Mucosa of rectum (tissue), 2 donors: ENCODE measurements around the gene TARDBP.

Experiments used
- H3K27ac ChIP-seq, 2 donors: one replicate each; pipeline ENCODE4 v1.7.0; 2013; ENCODE audit warnings: inconsistent platforms in 2 of 2, low read depth in 2 of 2, low read length in 2 of 2
- H3K27me3 ChIP-seq, 2 donors: one replicate each; pipeline ENCODE4 v1.7.0; 2013; ENCODE audit warnings: low read length in 2 of 2; ENCODE audit not compliant: control insufficient read depth in 2 of 2, insufficient read depth in 2 of 2
- H3K36me3 ChIP-seq, 2 donors: one replicate each; pipeline ENCODE4 v1.7.0; 2013; ENCODE audit warnings: low read length in 2 of 2; ENCODE audit not compliant: control insufficient read depth in 2 of 2, insufficient read depth in 2 of 2
- H3K4me1 ChIP-seq, 2 donors: one replicate each; pipeline ENCODE4 v1.7.0; 2013; ENCODE audit warnings: low read length in 2 of 2, mild to moderate bottlenecking in 1 of 2; ENCODE audit not compliant: control insufficient read depth in 2 of 2, insufficient read depth in 2 of 2
- H3K4me3 ChIP-seq, 2 donors: one replicate each; pipeline ENCODE4 v1.7.0; 2013; ENCODE audit warnings: low read length in 2 of 2
- H3K9ac ChIP-seq, 2 donors: one replicate each; pipeline ENCODE4 v1.7.0; 2013; ENCODE audit warnings: low read length in 2 of 2, low read depth in 1 of 2, mild to moderate bottlenecking in 1 of 2
- H3K9me3 ChIP-seq, 2 donors: one replicate each; pipeline ENCODE4 v1.7.0; 2013; ENCODE audit warnings: low read length in 2 of 2; ENCODE audit not compliant: control insufficient read depth in 2 of 2
- donor health status: healthy.
- donor health status: Normal muscosa, but diverticular disease.

Gene TARDBP

GRCh38 chr1:11051781-11052511 is 39.5 kb downstream of the TARDBP start:
- Histone ChIP-seq H3K4me3 (no peak overlapping the region), H3K4me1 (peaks cover 0 to 3% of the 10 kb centered on the region in 2 donors), H3K36me3 (peaks cover 0 to 8% of the 10 kb centered on the region in 2 donors), H3K27ac (no peak overlapping the region), H3K27me3 (no peaks in the 10 kb centered on the region), H3K9me3 (no peaks in the 10 kb centered on the region), H3K9ac (no peak overlapping the region)

GRCh38 chr1:11052839-11053757 is 40.6 kb downstream of the TARDBP start:
- Histone ChIP-seq H3K4me3 (no peak overlapping the region), H3K27ac (no peak overlapping the region), H3K9ac (no peak overlapping the region), H3K27me3 (no peaks in the 10 kb centered on the region), H3K4me1 (peaks cover 0 to 3% of the 10 kb centered on the region in 2 donors), H3K36me3 (peaks cover 3 to 8% of the 10 kb centered on the region in 2 donors), H3K9me3 (no peaks in the 10 kb centered on the region)

GRCh38 chr1:11053758-11054137 is 41.3 kb downstream of the TARDBP start:
- H3K36me3 ChIP-seq: peaks cover 3 to 8% of the 10 kb centered on the region in 2 donors
- no peak overlapping the region for H3K27ac ChIP-seq
- peaks cover 3 to 7% of the 10 kb centered on the region in 2 donors for H3K4me1 ChIP-seq
- no peak overlapping the region for H3K4me3 ChIP-seq
- H3K9ac ChIP-seq: no peak overlapping the region
- no peaks in the 10 kb centered on the region for H3K27me3 ChIP-seq
- no peaks in the 10 kb centered on the region for H3K9me3 ChIP-seq

GRCh38 chr1:11054181-11054580 is 41.7 kb downstream of the TARDBP start:
- H3K9ac ChIP-seq: no peak overlapping the region
- no peak overlapping the region for H3K27ac ChIP-seq
- H3K4me3 ChIP-seq: no peak overlapping the region
- H3K4me1 ChIP-seq: peaks cover 7 to 11% of the 10 kb centered on the region in 2 donors
- no peaks in the 10 kb centered on the region for H3K27me3 ChIP-seq
- no peaks in the 10 kb centered on the region for H3K9me3 ChIP-seq
- H3K36me3 ChIP-seq: peaks cover 3 to 8% of the 10 kb centered on the region in 2 donors

- Histone ChIP-seq H3K4me1 (peaks cover 8 to 12% of the 10 kb centered on the region in 2 donors), H3K36me3 (peaks cover 3 to 8% of the 10 kb centered on the region in 2 donors), H3K4me3 (no peak overlapping the region), H3K9me3 (no peaks in the 10 kb centered on the region), H3K9ac (no peak overlapping the region), H3K27ac (no peak overlapping the region), H3K27me3 (no peaks in the 10 kb centered on the region)
Measured at GRCh38 chr1:11054666-11055065, 42.2 kb downstream of the TARDBP start.

GRCh38 chr1:11055676-11056075 is 43.2 kb downstream of the TARDBP start:
- peaks cover 8 to 14% of the 10 kb centered on the region in 2 donors for H3K4me1 ChIP-seq
- H3K27me3 ChIP-seq: no peaks in the 10 kb centered on the region
- H3K9ac ChIP-seq: no peak overlapping the region
- no peak overlapping the region for H3K4me3 ChIP-seq
- H3K36me3 ChIP-seq: peaks cover 3 to 8% of the 10 kb centered on the region in 2 donors
- no peak overlapping the region for H3K27ac ChIP-seq
- H3K9me3 ChIP-seq: no peaks in the 10 kb centered on the region

- H3K9me3 ChIP-seq: no peaks in the 10 kb centered on the region
- peaks cover 8 to 17% of the 10 kb centered on the region in 2 donors for H3K4me1 ChIP-seq
- H3K36me3 ChIP-seq: peaks cover 3 to 8% of the 10 kb centered on the region in 2 donors
- H3K27ac ChIP-seq: no peak overlapping the region
- no peak overlapping the region for H3K9ac ChIP-seq
- no peak overlapping the region for H3K4me3 ChIP-seq
- no peaks in the 10 kb centered on the region for H3K27me3 ChIP-seq
Measured at GRCh38 chr1:11056504-11056903, 44.0 kb downstream of the TARDBP start.

GRCh38 chr1:11057477-11057876 is 45.0 kb downstream of the TARDBP start:
- no peak overlapping the region for H3K9ac ChIP-seq
- no peak overlapping the region for H3K27ac ChIP-seq
- no peaks in the 10 kb centered on the region for H3K9me3 ChIP-seq
- H3K36me3 ChIP-seq: peaks cover 3 to 8% of the 10 kb centered on the region in 2 donors
- no peak overlapping the region for H3K4me3 ChIP-seq
- H3K27me3 ChIP-seq: no peaks in the 10 kb centered on the region
- H3K4me1 ChIP-seq: peaks cover 8 to 17% of the 10 kb centered on the region in 2 donors

- Histone ChIP-seq H3K9ac (no peak overlapping the region), H3K36me3 (peaks cover 3 to 9% of the 10 kb centered on the region in 2 donors), H3K27me3 (no peaks in the 10 kb centered on the region), H3K27ac (no peak overlapping the region), H3K4me1 (peaks cover 8 to 14% of the 10 kb centered on the region in 2 donors), H3K4me3 (no peak overlapping the region), H3K9me3 (no peaks in the 10 kb centered on the region)
Measured at GRCh38 chr1:11058026-11058425, 45.6 kb downstream of the TARDBP start.

GRCh38 chr1:11058595-11059154 is 46.2 kb downstream of the TARDBP start:
- peak overlapping the region; percentile 58 to 69 for H3K9ac ChIP-seq
- peak overlapping the region; percentile 72 to 77 for H3K4me3 ChIP-seq
- H3K27me3 ChIP-seq: no peaks in the 10 kb centered on the region
- peaks cover 3 to 12% of the 10 kb centered on the region in 2 donors for H3K36me3 ChIP-seq
- H3K9me3 ChIP-seq: no peaks in the 10 kb centered on the region
- peaks cover 8 to 14% of the 10 kb centered on the region in 2 donors for H3K4me1 ChIP-seq
- no peak overlapping the region for H3K27ac ChIP-seq
